OCI-LY7 (cell line): ENCODE results near the gene RUNX1. TPM values are rescaled to one million over a fixed set of nuclear protein-coding genes. Genes with fewer than 3 reads are reported as not detected.

Experiments used
- BruUV-seq: library from RNA; stranded (reverse); fragments of 400-500 nt; replicated peaks from 2 replicates; lab custom pipeline; 2021; lab: Mats Ljungman, UMichigan
- CTCF ChIA-PET: fragments of 300-600 bp; sonication (Branson Sonifier 250); formaldehyde crosslinking; loops from one replicate; lab custom pipeline; 2022; ENCODE audit warnings: antibody characterized with exemption; ENCODE audit not compliant: unreplicated experiment; lab: Charles Lee
- POLR2A ChIA-PET: fragments of 300-600 bp; sonication (Branson Sonifier 250); formaldehyde crosslinking; loops from one replicate; lab custom pipeline; 2022; ENCODE audit warnings: antibody characterized with exemption; lab: Charles Lee
- DNase-seq: peaks from one replicate; pipeline ENCODE4 v3.0.0-alpha.2; 2015; ENCODE audit warnings: low spot score
- H2AFZ ChIP-seq: fragments of 200-600 bp; sonication (generic), shearing (Covaris generic); 2 replicates; pipeline ENCODE4 v1.6.1; 2014; ENCODE audit warnings: mild to moderate bottlenecking, antibody characterized with exemption, low read length, moderate library complexity
- H3K27ac ChIP-seq: fragments of 200-600 bp; sonication (generic); 2 replicates; pipeline ENCODE4 v1.5.1; 2014; ENCODE audit warnings: mixed run types, low read depth, mild to moderate bottlenecking, moderate library complexity, low read length, inconsistent platforms; ENCODE audit not compliant: poor library complexity, severe bottlenecking
- H3K36me3 ChIP-seq: fragments of 200-600 bp; sonication (generic); 2 replicates; pipeline ENCODE4 v1.6.1; 2014; ENCODE audit warnings: mild to moderate bottlenecking, antibody characterized with exemption, low read length, moderate library complexity, mixed read lengths; ENCODE audit not compliant: insufficient read depth
- H3K4me1 ChIP-seq: fragments of 200-600 bp; sonication (generic); 2 replicates; pipeline ENCODE4 v1.5.1; 2014; ENCODE audit warnings: mild to moderate bottlenecking, low read length; ENCODE audit not compliant: insufficient read depth, poor library complexity, severe bottlenecking
- H3K4me2 ChIP-seq: fragments of 200-600 bp; sonication (generic); 2 replicates; pipeline ENCODE4 v1.6.1; 2014; ENCODE audit warnings: mild to moderate bottlenecking, low read length
- H3K4me3 ChIP-seq: fragments of 200-600 bp; sonication (generic); 2 replicates; pipeline ENCODE4 v1.5.1; 2014; ENCODE audit warnings: mild to moderate bottlenecking, low read depth, low read length; ENCODE audit not compliant: poor library complexity, severe bottlenecking
- H3K79me2 ChIP-seq: fragments of 200-600 bp; sonication (generic); 2 replicates; pipeline ENCODE4 v1.6.1; 2016; ENCODE audit warnings: low read depth, mild to moderate bottlenecking, low read length, moderate library complexity, mixed read lengths; ENCODE audit not compliant: insufficient read depth
- H3K9me2 ChIP-seq: fragments of 200-600 bp; sonication (generic); 2 replicates; pipeline ENCODE4 v1.6.1; 2016; ENCODE audit warnings: mild to moderate bottlenecking, low read length, mixed read lengths; ENCODE audit not compliant: insufficient read depth
- H3K9me3 ChIP-seq: fragments of 200-600 bp; sonication (generic); 2 replicates; pipeline ENCODE4 v1.6.1; 2014; ENCODE audit warnings: mild to moderate bottlenecking, mixed run types, low read length, mixed read lengths
- H4K20me1 ChIP-seq: fragments of 200-600 bp; sonication (generic); 2 replicates; pipeline ENCODE4 v1.6.1; 2014; ENCODE audit warnings: mild to moderate bottlenecking, antibody characterized with exemption, low read length, moderate library complexity, mixed read lengths; ENCODE audit not compliant: insufficient read depth
- CTCF ChIP-seq: fragments of 200-600 bp; sonication (generic); conservative IDR thresholded peaks from 2 replicates; pipeline ENCODE4 v1.5.1; 2014; ENCODE audit warnings: mild to moderate bottlenecking, antibody characterized with exemption, low read length, moderate library complexity, mixed read lengths
- EZH2phosphoT487 ChIP-seq: fragments of 200-600 bp; sonication (generic); IDR thresholded peaks from 2 replicates; pipeline ENCODE4 v1.6.1; 2018; ENCODE audit warnings: low read depth, borderline replicate concordance, mild to moderate bottlenecking, mixed run types, antibody characterized with exemption, low read length, moderate library complexity, mixed read lengths
- intact Hi-C: fragments of 100-400 bp; cut with micrococcal nuclease; formaldehyde crosslinking; loops from one replicate; pipeline ENCODE4 v1.10.0; 2022; ENCODE audit not compliant: unreplicated experiment
- total RNA-seq, 2 experiments: library from RNA; depleted of rRNA in 1 of 2; stranded (reverse); fragments of >200 nt in 1 of 2; shearing (Covaris generic) in 1 of 2; gene quantifications; 2 replicates each; pipeline ENCODE4 v1.2.3, GENCODE V29; 2014 to 2022

Gene RUNX1
- total RNA-seq, 2 experiments from 2014 or later: 30.5 to 40.8 TPM

DNA sequence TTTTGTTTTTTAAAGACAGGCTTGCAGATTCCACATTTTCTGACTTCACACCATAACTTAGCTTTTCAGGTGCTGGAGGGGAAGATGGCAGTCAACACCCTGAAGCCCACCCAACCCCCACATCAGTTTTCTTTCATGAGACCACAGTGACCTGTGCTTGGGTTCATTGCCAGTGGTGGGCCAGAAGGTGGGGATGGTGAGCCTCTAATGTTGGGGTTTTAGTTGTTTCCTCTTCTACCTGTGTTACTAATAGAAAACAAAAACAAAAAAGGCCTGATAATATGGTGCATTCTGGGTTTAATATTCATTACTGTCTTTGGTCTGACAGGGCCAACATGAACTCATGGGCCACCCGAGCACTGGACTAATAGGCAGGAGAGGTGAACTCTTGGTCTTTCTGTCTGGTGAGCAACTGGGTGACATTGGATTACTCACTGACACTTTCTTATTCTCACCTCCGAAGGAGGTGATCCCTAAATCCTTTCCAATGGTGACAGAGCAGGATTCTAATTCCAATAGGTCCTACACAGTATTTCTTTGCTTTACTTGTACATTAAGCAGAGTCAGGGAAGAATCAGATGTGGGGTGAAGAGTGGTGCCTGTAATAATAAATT lies 247.5 kb downstream of the RUNX1 start:
- Histone ChIP-seq H3K9me3 (no peaks in the 10 kb centered on the region), H3K4me3 (no peak overlapping the region), H3K9me2 (no peaks in the 10 kb centered on the region), H3K79me2 (no peaks in the 10 kb centered on the region), H3K4me1 (no peaks in the 10 kb centered on the region), H3K36me3 (peaks cover 32% of the 10 kb centered on the region), H3K27ac (no peak overlapping the region), H4K20me1 (no peaks in the 10 kb centered on the region), H2AFZ (no peak overlapping the region), H3K4me2 (no peak overlapping the region)
- ChIA-PET CTCF (no interaction called here), POLR2A (interaction anchor here (0.6 kb wide), 1 partner anchor 35 kb away, joined by 3 read pairs; no protein-coding TSS in a partner anchor)
- BruUV-seq: no TSS peak
- peak; percentile 48 for DNase-seq
- TF ChIP-seq CTCF: peak; percentile 76
- no peak for TF ChIP-seq EZH2phosphoT487
- intact Hi-C loops: loop anchor here (1.0 kb wide), 1 partner anchor 599 kb away; no protein-coding TSS in a partner anchor

GRCh38 chr21:34800797-34801518 lies 248.1 kb downstream of the RUNX1 start:
- no peaks in the 10 kb centered on the region for H3K79me2 ChIP-seq
- BruUV-seq: no TSS peak
- no peak for DNase-seq
- H3K27ac ChIP-seq: no peak overlapping the region
- no peak overlapping the region for H3K4me2 ChIP-seq
- H3K9me3 ChIP-seq: no peaks in the 10 kb centered on the region
- H3K4me1 ChIP-seq: no peaks in the 10 kb centered on the region
- H3K36me3 ChIP-seq: peaks cover 38% of the 10 kb centered on the region
- H4K20me1 ChIP-seq: no peaks in the 10 kb centered on the region
- intact Hi-C loops: loop anchor here (1.0 kb wide), 1 partner anchor 599 kb away; no protein-coding TSS in a partner anchor
- no peak overlapping the region for H2AFZ ChIP-seq
- POLR2A ChIA-PET: interaction anchor here (0.7 kb wide), 1 partner anchor 545 kb away, joined by 3 read pairs; no protein-coding TSS in a partner anchor
- TF ChIP-seq CTCF (no peak), EZH2phosphoT487 (no peak)
- no peak overlapping the region for H3K4me3 ChIP-seq
- CTCF ChIA-PET: interaction anchor here (1.4 kb wide), 1 partner anchor 55 kb away, joined by 3 read pairs; no protein-coding TSS in a partner anchor
- no peaks in the 10 kb centered on the region for H3K9me2 ChIP-seq

- intact Hi-C loops: no loop called here
- Histone ChIP-seq H2AFZ (no peak overlapping the region), H4K20me1 (no peaks in the 10 kb centered on the region), H3K36me3 (peaks cover 50% of the 10 kb centered on the region), H3K79me2 (no peaks in the 10 kb centered on the region), H3K9me2 (no peaks in the 10 kb centered on the region), H3K4me1 (no peaks in the 10 kb centered on the region), H3K4me2 (no peak overlapping the region), H3K27ac (no peak overlapping the region), H3K4me3 (no peak overlapping the region), H3K9me3 (no peaks in the 10 kb centered on the region)
- TF ChIP-seq EZH2phosphoT487: no peak
- no peak for TF ChIP-seq CTCF
- ChIA-PET POLR2A (no interaction called here), CTCF (no interaction called here)
- no TSS peak for BruUV-seq
- DNase-seq: no peak
These were observed 250.0 kb downstream of the RUNX1 start for GRCh38 chr21:34799092-34799491.
